ENCODE measurements around the gene YIF1A. TPM values are rescaled to one million over a fixed set of nuclear protein-coding genes. Genes with fewer than 3 reads are reported as not detected.

YIF1A gene
- total and polyA plus RNA-seq, 8 donors, result 11.6 to 122 (median 60.9) TPM

DNA sequence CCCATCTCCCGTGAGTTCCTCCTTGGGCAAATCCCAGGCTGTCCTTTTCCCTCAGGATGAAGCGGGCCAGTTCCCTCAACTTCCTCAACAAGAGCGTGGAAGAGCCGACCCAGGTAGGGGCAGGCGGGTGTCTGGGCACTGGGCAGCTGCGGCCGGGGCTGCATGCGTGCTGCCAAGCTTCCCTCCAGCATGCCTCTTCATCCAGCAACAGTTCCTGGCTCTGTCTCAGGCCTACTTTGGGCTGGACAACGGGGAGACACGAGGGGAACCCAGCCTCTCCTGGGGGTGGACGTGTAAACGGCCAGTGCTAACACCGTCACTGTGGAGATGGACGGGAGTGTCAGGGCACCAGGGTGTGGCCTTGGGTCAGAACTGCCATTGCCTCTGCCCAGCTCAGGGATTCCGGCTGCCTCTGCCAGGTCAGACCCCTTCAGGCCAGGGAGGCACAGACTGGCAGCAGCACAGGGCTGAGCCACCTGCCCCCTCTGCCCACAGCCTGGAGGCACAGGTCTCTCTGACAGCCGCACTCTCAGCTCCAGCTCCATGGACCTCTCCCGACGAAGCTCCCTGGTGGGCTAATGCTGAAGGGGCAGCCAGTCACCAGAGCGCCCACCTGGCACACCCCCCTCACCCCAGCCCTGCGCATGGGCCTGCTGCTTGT is 22.4 kb downstream of the YIF1A start:
- H3K9me3 ChIP-seq, result no peaks in the 10 kb centered on the region
- H3K4me1 ChIP-seq, result peaks cover 16 to 46% (median 43%) of the 10 kb centered on the region in 4 donors
- H3K36me3 ChIP-seq, result peaks cover 20 to 58% (median 54%) of the 10 kb centered on the region in 4 donors
- DNase-seq, result peak in 1 of 2 donors; percentile 30
- WGBS, 5 donors, result 73 to 84% (median 80%) methylated on average over 11 to 20 of the region's 20 CpGs
- no peak for TF ChIP-seq POLR2AphosphoS5 (IDR thresholded peaks at IDR 0.05)
- no peak for TF ChIP-seq POLR2A (IDR thresholded peaks at IDR 0.05)
- TF ChIP-seq, protein P1, sequence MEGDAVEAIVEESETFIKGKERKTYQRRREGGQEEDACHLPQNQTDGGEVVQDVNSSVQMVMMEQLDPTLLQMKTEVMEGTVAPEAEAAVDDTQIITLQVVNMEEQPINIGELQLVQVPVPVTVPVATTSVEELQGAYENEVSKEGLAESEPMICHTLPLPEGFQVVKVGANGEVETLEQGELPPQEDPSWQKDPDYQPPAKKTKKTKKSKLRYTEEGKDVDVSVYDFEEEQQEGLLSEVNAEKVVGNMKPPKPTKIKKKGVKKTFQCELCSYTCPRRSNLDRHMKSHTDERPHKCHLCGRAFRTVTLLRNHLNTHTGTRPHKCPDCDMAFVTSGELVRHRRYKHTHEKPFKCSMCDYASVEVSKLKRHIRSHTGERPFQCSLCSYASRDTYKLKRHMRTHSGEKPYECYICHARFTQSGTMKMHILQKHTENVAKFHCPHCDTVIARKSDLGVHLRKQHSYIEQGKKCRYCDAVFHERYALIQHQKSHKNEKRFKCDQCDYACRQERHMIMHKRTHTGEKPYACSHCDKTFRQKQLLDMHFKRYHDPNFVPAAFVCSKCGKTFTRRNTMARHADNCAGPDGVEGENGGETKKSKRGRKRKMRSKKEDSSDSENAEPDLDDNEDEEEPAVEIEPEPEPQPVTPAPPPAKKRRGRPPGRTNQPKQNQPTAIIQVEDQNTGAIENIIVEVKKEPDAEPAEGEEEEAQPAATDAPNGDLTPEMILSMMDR (IDR thresholded peaks at IDR 0.05), result no peak
- TF ChIP-seq EP300 (IDR thresholded peaks at IDR 0.05), result no peak
- intact Hi-C loops (cut with DNase I; ENCODE audit: low total_unique reads), result no loop called here
- H3K27me3 ChIP-seq, result no peaks in the 10 kb centered on the region
- peak overlapping the region; percentile 90 to 98 (median 98) for H3K27ac ChIP-seq
- H3K4me3 ChIP-seq, result peak overlapping the region; percentile 72 to 81 (median 78)

DNA sequence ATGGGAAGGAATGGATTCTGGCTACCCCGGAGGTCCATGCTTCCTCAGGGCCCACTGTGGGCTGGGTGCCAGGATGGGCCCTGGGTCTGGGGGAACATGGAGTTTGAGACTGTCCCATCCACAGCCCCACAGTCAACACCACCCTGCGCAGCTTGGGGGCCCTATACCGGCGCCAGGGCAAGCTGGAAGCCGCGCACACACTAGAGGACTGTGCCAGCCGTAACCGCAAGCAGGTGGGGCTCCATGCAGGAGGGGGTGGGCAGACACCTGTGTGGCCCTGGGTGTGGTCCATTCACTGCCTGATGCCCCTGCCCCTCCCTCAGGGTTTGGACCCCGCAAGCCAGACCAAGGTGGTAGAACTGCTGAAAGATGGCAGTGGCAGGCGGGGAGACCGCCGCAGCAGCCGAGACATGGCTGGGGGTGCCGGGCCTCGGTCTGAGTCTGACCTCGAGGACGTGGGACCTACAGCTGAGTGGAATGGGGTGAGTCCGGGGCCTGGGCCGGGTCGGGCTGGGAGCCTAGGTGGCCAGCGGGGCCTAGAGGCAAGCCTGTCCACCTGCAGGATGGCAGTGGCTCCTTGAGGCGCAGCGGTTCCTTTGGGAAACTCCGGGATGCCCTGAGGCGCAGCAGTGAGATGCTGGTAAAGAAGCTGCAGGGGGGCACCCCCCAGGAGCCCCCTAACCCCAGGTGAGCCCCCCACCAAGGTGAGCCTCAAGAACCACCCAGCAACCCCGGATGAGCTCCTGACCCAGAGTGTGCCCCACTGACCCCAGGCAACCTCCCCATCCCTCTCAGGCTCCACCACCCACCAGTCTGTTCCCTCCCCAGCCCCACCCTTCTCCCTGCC is 23.2 kb downstream of the YIF1A start:
- TF ChIP-seq, protein P1 (IDR thresholded peaks at IDR 0.05), result no peak
- TF ChIP-seq POLR2AphosphoS5 (IDR thresholded peaks at IDR 0.05) (no peak), POLR2A (IDR thresholded peaks at IDR 0.05) (no peak), EP300 (IDR thresholded peaks at IDR 0.05) (no peak)
- Histone ChIP-seq H3K4me3 (no peak overlapping the region), H3K27me3 (no peaks in the 10 kb centered on the region), H3K36me3 (peaks cover 20 to 62% (median 60%) of the 10 kb centered on the region in 4 donors), H3K27ac (peak overlapping the region in 1 of 5 donors; percentile 98), H3K9me3 (no peaks in the 10 kb centered on the region), H3K4me1 (peaks cover 16 to 38% (median 37%) of the 10 kb centered on the region in 4 donors)
- 90 to 98% (median 94%) methylated on average over 14 to 26 of the region's 26 CpGs for WGBS, 5 donors
- no peak for DNase-seq
- intact Hi-C loops (cut with DNase I; ENCODE audit: low total_unique reads), result no loop called here

DNA sequence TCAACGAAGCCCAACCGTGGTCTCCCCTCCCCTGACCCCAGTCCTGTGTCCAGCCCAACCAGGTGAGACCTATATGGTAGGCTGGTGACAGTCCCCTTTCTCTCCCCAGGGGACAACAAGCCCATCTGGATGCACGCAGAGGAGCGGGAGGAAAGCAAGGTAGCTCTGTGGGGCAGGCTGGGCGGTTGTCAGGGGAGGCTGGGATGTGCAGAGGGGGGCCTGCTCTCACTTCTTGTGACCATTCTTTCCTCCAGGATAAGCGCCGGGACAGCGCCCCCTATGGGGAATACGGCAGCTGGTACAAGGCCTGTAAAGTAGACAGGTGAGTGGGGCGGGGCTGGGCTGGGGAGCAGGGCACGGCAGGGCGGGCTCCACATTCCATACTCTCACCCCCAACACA is 24.0 kb downstream of the YIF1A start:
- intact Hi-C loops (cut with DNase I; ENCODE audit: low total_unique reads), result loop anchor here (5.0 kb wide), 1 partner anchor 43 kb away; no protein-coding TSS in a partner anchor
- WGBS, 5 donors, result 65 to 82% (median 70%) methylated on average over 9 to 12 of the region's 12 CpGs
- Histone ChIP-seq H3K36me3 (peaks cover 25 to 67% (median 66%) of the 10 kb centered on the region in 4 donors), H3K4me1 (peaks cover 13 to 30% (median 28%) of the 10 kb centered on the region in 4 donors), H3K4me3 (no peak overlapping the region), H3K27ac (no peak overlapping the region), H3K27me3 (no peaks in the 10 kb centered on the region), H3K9me3 (no peaks in the 10 kb centered on the region)
- TF ChIP-seq POLR2AphosphoS5 (IDR thresholded peaks at IDR 0.05), result no peak
- TF ChIP-seq, protein P1 (IDR thresholded peaks at IDR 0.05), result peak in 2 of 7 experiments; percentile 24 to 27
- peak; percentile 36 to 39 for DNase-seq

DNA sequence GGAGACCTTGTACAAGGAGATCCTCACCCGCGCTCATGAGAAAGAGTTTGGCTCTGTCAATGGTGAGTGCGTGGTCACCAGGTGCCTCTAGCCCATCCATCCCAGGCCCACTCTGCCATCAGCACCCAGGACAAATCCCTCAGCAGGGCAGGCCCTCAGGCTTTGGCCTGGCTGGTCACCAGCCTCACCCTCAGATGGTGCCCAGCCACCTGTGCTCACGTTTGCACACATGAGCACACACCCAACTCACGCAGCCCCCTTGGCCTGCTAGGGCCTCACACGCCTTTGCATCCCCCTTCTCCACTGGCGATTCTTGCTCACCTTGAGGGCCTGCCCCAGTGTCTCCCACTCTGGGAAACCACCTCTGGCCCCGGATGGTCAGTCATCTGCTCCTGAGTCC is 24.6 kb downstream of the YIF1A start:
- no peak for TF ChIP-seq POLR2AphosphoS5 (IDR thresholded peaks at IDR 0.05)
- no peak for TF ChIP-seq EP300 (IDR thresholded peaks at IDR 0.05)
- no peak for TF ChIP-seq POLR2A (IDR thresholded peaks at IDR 0.05)
- TF ChIP-seq, protein P1 (IDR thresholded peaks at IDR 0.05), result no peak

More for the DNA sequence above, 24.6 kb downstream of the YIF1A start:
- Histone ChIP-seq H3K27ac (no peak overlapping the region), H3K9me3 (no peaks in the 10 kb centered on the region), H3K36me3 (peaks cover 25 to 72% (median 70%) of the 10 kb centered on the region in 4 donors), H3K4me1 (peaks cover 7 to 25% (median 23%) of the 10 kb centered on the region in 4 donors), H3K4me3 (no peak overlapping the region), H3K27me3 (no peaks in the 10 kb centered on the region)
- DNase-seq, result no peak
- intact Hi-C loops (cut with DNase I; ENCODE audit: low total_unique reads), result loop anchor here (5.0 kb wide), 1 partner anchor 42 kb away; no protein-coding TSS in a partner anchor
- 78 to 90% (median 88%) methylated on average over 8 of the region's 8 CpGs for WGBS, 5 donors

Measured in stomach (tissue), 9 donors.